ENCODE data around the gene ZNF837. TPM values are rescaled to one million over a fixed set of nuclear protein-coding genes. Genes with fewer than 3 reads are reported as not detected.
A peak's percentile ranks its signal among the peaks of the same experiment; 100 is the strongest.

ZNF837 gene
- total RNA-seq, 1 experiment from 2014 or later: 1.6 TPM

- ChIA-PET POLR2A (no interaction called here), CTCF (no interaction called here)
- Histone ChIP-seq H3K36me3 (ENCODE audit: control insufficient read depth, insufficient read depth, low read length) (peaks cover 12% of the 10 kb centered on the region; the same call in 1 of the 2 replicates), H3K4me3 (ENCODE audit: low read depth in 2 of 2, low read length in 2 of 2) (no peak overlapping the region), H3K9me3 (ENCODE audit: control insufficient read depth, insufficient read depth, low read depth, low read length) (no peaks in the 10 kb centered on the region), H3K27ac (ENCODE audit: low read length) (no peak overlapping the region), H3K4me1 (ENCODE audit: control insufficient read depth, insufficient read depth, low read length) (peaks cover 19% of the 10 kb centered on the region), H3K27me3 (ENCODE audit: control insufficient read depth, insufficient read depth, low read length) (no peaks in the 10 kb centered on the region)
- DNase-seq (ENCODE audit: low read depth, low spot score): no peak
- BruUV-seq (replicated peaks): no TSS peak
- intact Hi-C loops (cut with micrococcal nuclease; ENCODE audit: unreplicated experiment) (no loop called here), in situ Hi-C loops (cut with HindIII; ENCODE audit: low pct_unique_long_range_greater_than_20kb, low sequenced_read_pairs) (no loop called here)
- no peak for TF ChIP-seq REST (IDR thresholded peaks at IDR 0.05; ENCODE audit: insufficient read depth in 1 of 2, low read depth in 2 of 2, low read length in 1 of 2)
- no peak for TF ChIP-seq TCF7L2 (IDR thresholded peaks at IDR 0.05; ENCODE audit: low read depth, low read length)
- no peak for TF ChIP-seq SIN3A (IDR thresholded peaks at IDR 0.05; ENCODE audit: borderline replicate concordance, insufficient read depth, low read depth, low read length)
- TF ChIP-seq POLR2AphosphoS5 (IDR thresholded peaks at IDR 0.05; ENCODE audit: low read depth, low read length): no peak
- TF ChIP-seq CTCF (IDR thresholded peaks at IDR 0.05): no peak
- peak; percentile 46 for ATAC-seq
Observed at GRCh38 chr19:58395979-58396627, 15.3 kb upstream of the ZNF837 start.

- CTCF ChIA-PET: no interaction called here
- DNase-seq (ENCODE audit: low read depth, low spot score): no peak
- intact Hi-C loops (cut with micrococcal nuclease; ENCODE audit: unreplicated experiment) (no loop called here), in situ Hi-C loops (cut with HindIII; ENCODE audit: low pct_unique_long_range_greater_than_20kb, low sequenced_read_pairs) (no loop called here)
- H3K27ac ChIP-seq (ENCODE audit: low read length): no peak within 1 kb of the TSS
- peaks cover 16% of the 10 kb centered on the region for H3K36me3 ChIP-seq (ENCODE audit: control insufficient read depth, insufficient read depth, low read length)
- TF ChIP-seq POLR2AphosphoS5 (IDR thresholded peaks at IDR 0.05; ENCODE audit: low read depth, low read length) (peak; percentile 95), SIN3A (IDR thresholded peaks at IDR 0.05; ENCODE audit: borderline replicate concordance, insufficient read depth, low read depth, low read length) (no peak)
- H3K4me1 ChIP-seq (ENCODE audit: control insufficient read depth, insufficient read depth, low read length): peaks cover 20% of the 10 kb centered on the region
- H3K9me3 ChIP-seq (ENCODE audit: control insufficient read depth, insufficient read depth, low read depth, low read length): no peaks in the 10 kb centered on the region
- POLR2A ChIA-PET: no interaction called here
- ATAC-seq: peak; percentile 70
- H3K27me3 ChIP-seq (ENCODE audit: control insufficient read depth, insufficient read depth, low read length): no peaks in the 10 kb centered on the region
- H3K4me3 ChIP-seq (ENCODE audit: low read depth in 2 of 2, low read length in 2 of 2): no peak within 1 kb of the TSS
- BruUV-seq (replicated peaks): no TSS peak
Observed at GRCh38 chr19:58395220-58395978, 14.6 kb upstream of the ZNF837 start, which contains the start of gene RNF225. RNF225 (plus strand) TSS chr19:58395656; CDS start chr19:58396090, 434 bp downstream.
